ENCODE results near the gene DGAT2. TPM values are rescaled to one million over a fixed set of nuclear protein-coding genes. Genes with fewer than 3 reads are reported as not detected.

DGAT2 gene
- total and polyA plus RNA-seq, 4 donors, result 4.2 to 54.0 (median 8.4) TPM

- no peak for ATAC-seq (ENCODE audit: insufficient read depth, low FRiP score)
- Histone ChIP-seq H3K36me3 (ENCODE audit: control insufficient read depth in 4 of 4, insufficient read depth in 4 of 4, low read length in 4 of 4) (no peaks in the 10 kb centered on the region), H3K9me3 (ENCODE audit: control insufficient read depth in 4 of 4, insufficient read depth in 3 of 4, low read length in 3 of 4) (no peaks in the 10 kb centered on the region), H3K9ac (ENCODE audit: insufficient read depth in 1 of 2, low read length in 2 of 2) (no peak overlapping the region), H3K4me3 (no peak overlapping the region), H3K27me3 (ENCODE audit: control insufficient read depth in 3 of 3, insufficient read depth in 3 of 3, low read length in 2 of 3) (no peaks in the 10 kb centered on the region), H3K4me1 (ENCODE audit: control insufficient read depth in 5 of 5, insufficient read depth in 5 of 5, low read length in 5 of 5) (peaks cover 0 to 12% (median 5%) of the 10 kb centered on the region in 5 donors), H3K27ac (ENCODE audit: low read depth in 1 of 2, low read length in 1 of 2) (no peak overlapping the region)
- TF ChIP-seq CTCF (IDR thresholded peaks at IDR 0.05; ENCODE audit: control extremely low read depth, extremely low read depth), result no peak
- WGBS, 2 donors, result 81 to 88% methylated on average over 2 of the region's 2 CpGs
- DNase-seq, result no peak
Measured at GRCh38 chr11:75811485-75811884, 42.9 kb downstream of the DGAT2 start.

GRCh38 chr11:75812542-75813040 lies 44.0 kb downstream of the DGAT2 start:
- no peak overlapping the region for H3K9ac ChIP-seq (ENCODE audit: insufficient read depth in 1 of 2, low read length in 2 of 2)
- 94% methylated on average over 2 of the region's 2 CpGs for WGBS, 2 donors

GRCh38 chr11:75813124-75813523 lies 44.5 kb downstream of the DGAT2 start:
- H3K27ac ChIP-seq (ENCODE audit: low read depth in 1 of 2, low read length in 1 of 2), result peak overlapping the region in 1 of 2 donors; percentile 0
- no peak overlapping the region for H3K9ac ChIP-seq (ENCODE audit: insufficient read depth in 1 of 2, low read length in 2 of 2)
- 59 to 79% methylated on average over 2 of the region's 2 CpGs for WGBS, 2 donors
- H3K36me3 ChIP-seq (ENCODE audit: control insufficient read depth in 4 of 4, insufficient read depth in 4 of 4, low read length in 4 of 4), result no peaks in the 10 kb centered on the region
- H3K4me3 ChIP-seq, result no peak overlapping the region
- ATAC-seq (ENCODE audit: insufficient read depth, low FRiP score) (no peak), DNase-seq (no peak)
- TF ChIP-seq CTCF (IDR thresholded peaks at IDR 0.05; ENCODE audit: control extremely low read depth, extremely low read depth), result no peak
- no peaks in the 10 kb centered on the region for H3K9me3 ChIP-seq (ENCODE audit: control insufficient read depth in 4 of 4, insufficient read depth in 3 of 4, low read length in 3 of 4)
- peaks cover 0 to 24% (median 11%) of the 10 kb centered on the region in 5 donors for H3K4me1 ChIP-seq (ENCODE audit: control insufficient read depth in 5 of 5, insufficient read depth in 5 of 5, low read length in 5 of 5)
- H3K27me3 ChIP-seq (ENCODE audit: control insufficient read depth in 3 of 3, insufficient read depth in 3 of 3, low read length in 2 of 3), result no peaks in the 10 kb centered on the region

More at GRCh38 chr11:75812542-75813040, 44.0 kb downstream of the DGAT2 start:
- ATAC-seq (ENCODE audit: insufficient read depth, low FRiP score) (no peak), DNase-seq (no peak)
- Histone ChIP-seq H3K27me3 (ENCODE audit: control insufficient read depth in 3 of 3, insufficient read depth in 3 of 3, low read length in 2 of 3) (no peaks in the 10 kb centered on the region), H3K4me1 (ENCODE audit: control insufficient read depth in 5 of 5, insufficient read depth in 5 of 5, low read length in 5 of 5) (peaks cover 0 to 24% (median 11%) of the 10 kb centered on the region in 5 donors), H3K9me3 (ENCODE audit: control insufficient read depth in 4 of 4, insufficient read depth in 3 of 4, low read length in 3 of 4) (no peaks in the 10 kb centered on the region), H3K4me3 (no peak overlapping the region), H3K27ac (ENCODE audit: low read depth in 1 of 2, low read length in 1 of 2) (peak overlapping the region in 1 of 2 donors; percentile 0), H3K36me3 (ENCODE audit: control insufficient read depth in 4 of 4, insufficient read depth in 4 of 4, low read length in 4 of 4) (no peaks in the 10 kb centered on the region)
- TF ChIP-seq CTCF (IDR thresholded peaks at IDR 0.05; ENCODE audit: control extremely low read depth, extremely low read depth), result no peak

- no peak for TF ChIP-seq CTCF (IDR thresholded peaks at IDR 0.05; ENCODE audit: control extremely low read depth, extremely low read depth)
- peak overlapping the region; percentile 88 to 92 for H3K27ac ChIP-seq (ENCODE audit: low read depth in 1 of 2, low read length in 1 of 2)
- DNase-seq (no peak), ATAC-seq (ENCODE audit: insufficient read depth, low FRiP score) (no peak)
- 54 to 69% methylated on average over 1 of the region's 1 CpG for WGBS, 2 donors
- H3K36me3 ChIP-seq (ENCODE audit: control insufficient read depth in 4 of 4, insufficient read depth in 4 of 4, low read length in 4 of 4), result no peaks in the 10 kb centered on the region
- H3K4me3 ChIP-seq, result no peak overlapping the region
- H3K9ac ChIP-seq (ENCODE audit: insufficient read depth in 1 of 2, low read length in 2 of 2), result peak overlapping the region in 1 of 2 donors; percentile 97
- H3K9me3 ChIP-seq (ENCODE audit: control insufficient read depth in 4 of 4, insufficient read depth in 3 of 4, low read length in 3 of 4), result no peaks in the 10 kb centered on the region
- no peaks in the 10 kb centered on the region for H3K27me3 ChIP-seq (ENCODE audit: control insufficient read depth in 3 of 3, insufficient read depth in 3 of 3, low read length in 2 of 3)
- peaks cover 0 to 24% (median 11%) of the 10 kb centered on the region in 5 donors for H3K4me1 ChIP-seq (ENCODE audit: control insufficient read depth in 5 of 5, insufficient read depth in 5 of 5, low read length in 5 of 5)
Measured at GRCh38 chr11:75813622-75814039, 45.1 kb downstream of the DGAT2 start.

Measured in lung (tissue), 12 donors.